ENCODE results near the gene PRICKLE1. TPM values are rescaled to one million over a fixed set of nuclear protein-coding genes. Genes with fewer than 3 reads are reported as not detected.
A peak's percentile ranks its signal among the peaks of the same experiment; 100 is the strongest.

Gene PRICKLE1
- total RNA-seq, 1 experiment from 2014 or later, result 20.1 TPM

GRCh38 chr12:42481368-42481767 lies 108.2 kb downstream of the PRICKLE1 start:
- Histone ChIP-seq H3K4me3 (ENCODE audit: low read depth in 2 of 2, low read length in 2 of 2) (no peak overlapping the region), H3K9me3 (ENCODE audit: control insufficient read depth, insufficient read depth, low read depth, low read length) (no peaks in the 10 kb centered on the region), H3K27ac (ENCODE audit: low read length) (peak overlapping the region; percentile 71; the same call in 1 of the 2 replicates), H3K27me3 (ENCODE audit: control insufficient read depth, insufficient read depth, low read length) (peaks cover 16% of the 10 kb centered on the region), H3K36me3 (ENCODE audit: control insufficient read depth, insufficient read depth, low read length) (no peaks in the 10 kb centered on the region), H3K4me1 (ENCODE audit: control insufficient read depth, insufficient read depth, low read length) (peaks cover 15% of the 10 kb centered on the region; the same call in 1 of the 2 replicates)
- no TSS peak for BruUV-seq (replicated peaks)
- CTCF ChIA-PET, result no interaction called here
- in situ Hi-C loops (cut with HindIII; ENCODE audit: low pct_unique_long_range_greater_than_20kb, low sequenced_read_pairs), result no loop called here
- no peak for DNase-seq (ENCODE audit: low read depth, low spot score)
- intact Hi-C loops (cut with micrococcal nuclease; ENCODE audit: unreplicated experiment), result loop anchor here (5.0 kb wide), 1 partner anchor 801 kb away; no protein-coding TSS in a partner anchor
- POLR2A ChIA-PET, result no interaction called here
- ATAC-seq, result no peak
- no peak for TF ChIP-seq CTCF (IDR thresholded peaks at IDR 0.05)
- TF ChIP-seq SIN3A (IDR thresholded peaks at IDR 0.05; ENCODE audit: borderline replicate concordance, insufficient read depth, low read depth, low read length), result no peak
- no peak for TF ChIP-seq TCF7L2 (IDR thresholded peaks at IDR 0.05; ENCODE audit: low read depth, low read length)
- TF ChIP-seq REST (IDR thresholded peaks at IDR 0.05; ENCODE audit: insufficient read depth in 1 of 2, low read depth in 2 of 2, low read length in 1 of 2), result no peak
- no peak for TF ChIP-seq POLR2AphosphoS5 (IDR thresholded peaks at IDR 0.05; ENCODE audit: low read depth, low read length)

GRCh38 chr12:42477941-42478340 lies 111.6 kb downstream of the PRICKLE1 start:
- Histone ChIP-seq H3K9me3 (ENCODE audit: control insufficient read depth, insufficient read depth, low read depth, low read length) (no peaks in the 10 kb centered on the region), H3K36me3 (ENCODE audit: control insufficient read depth, insufficient read depth, low read length) (no peaks in the 10 kb centered on the region), H3K4me3 (ENCODE audit: low read depth in 2 of 2, low read length in 2 of 2) (no peak overlapping the region), H3K27me3 (ENCODE audit: control insufficient read depth, insufficient read depth, low read length) (no peaks in the 10 kb centered on the region; the same call in 1 of the 2 replicates), H3K27ac (ENCODE audit: low read length) (no peak overlapping the region), H3K4me1 (ENCODE audit: control insufficient read depth, insufficient read depth, low read length) (peaks cover 15% of the 10 kb centered on the region; the same call in 1 of the 2 replicates)
- DNase-seq (ENCODE audit: low read depth, low spot score) (no peak), ATAC-seq (no peak)
- POLR2A ChIA-PET, result no interaction called here
- no TSS peak for BruUV-seq (replicated peaks)
- no peak for TF ChIP-seq POLR2AphosphoS5 (IDR thresholded peaks at IDR 0.05; ENCODE audit: low read depth, low read length)
- TF ChIP-seq SIN3A (IDR thresholded peaks at IDR 0.05; ENCODE audit: borderline replicate concordance, insufficient read depth, low read depth, low read length), result no peak
- no peak for TF ChIP-seq REST (IDR thresholded peaks at IDR 0.05; ENCODE audit: insufficient read depth in 1 of 2, low read depth in 2 of 2, low read length in 1 of 2)
- TF ChIP-seq CTCF (IDR thresholded peaks at IDR 0.05), result no peak
- no peak for TF ChIP-seq TCF7L2 (IDR thresholded peaks at IDR 0.05; ENCODE audit: low read depth, low read length)
- intact Hi-C loops (cut with micrococcal nuclease; ENCODE audit: unreplicated experiment), result no loop called here
- CTCF ChIA-PET, result no interaction called here
- in situ Hi-C loops (cut with HindIII; ENCODE audit: low pct_unique_long_range_greater_than_20kb, low sequenced_read_pairs), result no loop called here
